ENCODE data around the gene LRP2BP.
A peak's percentile ranks its signal among the peaks of the same experiment; 100 is the strongest.

LRP2BP gene
- total RNA-seq: 0.08 to 0.56 (median 0.28) reads per million in 18 experiments

DNA sequence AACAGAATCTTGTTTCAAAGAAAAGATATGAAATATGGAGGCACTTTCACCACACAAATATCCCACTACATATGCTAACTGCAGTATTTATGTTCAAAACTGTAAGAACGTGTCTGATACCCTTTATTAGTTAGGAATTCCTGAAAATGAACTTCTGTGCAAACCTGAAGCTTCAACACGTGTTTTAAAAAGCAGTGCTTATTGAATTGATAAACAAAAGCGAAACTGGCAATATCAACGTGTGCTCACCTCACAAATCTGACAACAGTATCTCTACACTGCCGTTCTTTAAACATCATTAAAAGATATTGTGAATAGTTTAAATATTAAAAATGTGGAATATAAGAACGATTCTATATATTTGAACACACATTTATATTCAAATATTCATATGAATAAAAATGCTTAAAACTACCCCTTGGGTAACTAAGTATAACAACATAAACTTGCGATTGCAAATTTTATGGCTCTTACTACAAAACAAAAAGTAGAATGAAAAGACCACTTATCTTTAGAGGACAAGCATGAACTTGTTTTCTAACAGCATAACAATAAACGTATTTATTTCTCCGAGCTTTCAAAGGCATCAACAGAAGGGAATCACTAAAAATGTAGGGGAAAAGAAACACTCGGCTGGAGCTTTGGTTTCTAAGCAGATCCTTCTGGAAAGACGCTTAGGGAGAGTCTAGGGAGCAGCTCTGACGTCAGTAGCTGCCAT, at the start of gene LRP2BP:
Gene LRP2BP, minus strand, starts transcription at position 687 of the 718 bp plus-strand sequence. CDS start 17,738 bp downstream, outside the sequence.
- DNase-seq: no peak

DNA sequence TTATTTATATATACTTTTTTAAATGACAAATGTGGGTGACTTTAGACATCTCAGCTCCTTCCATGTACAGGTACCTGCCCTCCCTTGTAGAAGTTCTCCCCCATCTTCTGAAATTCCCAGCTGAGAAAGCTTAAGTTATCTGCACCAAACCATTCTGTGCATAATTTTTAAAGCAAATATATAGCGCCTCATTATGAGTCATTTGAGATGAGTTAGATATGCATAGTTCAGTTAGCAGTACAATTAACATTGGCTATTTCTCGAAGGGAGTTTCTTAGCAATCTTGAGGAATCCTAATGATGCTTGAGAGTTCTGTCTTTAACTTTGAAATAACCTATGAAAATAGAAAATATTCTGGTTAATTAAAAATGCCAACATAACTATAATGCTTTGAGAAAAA, 49.5 kb upstream of the LRP2BP start:
- no peak for DNase-seq

DNA sequence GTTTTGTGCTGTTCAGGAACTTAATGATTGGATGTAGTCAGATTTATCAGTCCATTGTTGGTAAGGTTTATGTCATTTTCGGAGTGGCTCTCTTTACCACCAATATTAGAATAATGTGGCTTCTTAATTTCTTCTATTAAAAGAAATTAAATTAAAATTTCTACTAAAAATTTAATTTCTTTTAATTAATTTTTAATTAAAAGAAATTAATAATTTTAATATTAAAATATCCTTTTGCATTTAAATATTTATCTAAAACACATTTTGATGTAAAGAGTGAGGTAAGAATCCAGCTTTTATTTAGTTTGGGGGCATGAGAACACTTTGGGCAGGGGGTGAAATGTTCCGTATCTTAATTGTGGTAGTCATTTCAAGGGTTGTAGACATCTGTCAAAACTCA, 45.8 kb upstream of the LRP2BP start:
- no peak for DNase-seq

DNA sequence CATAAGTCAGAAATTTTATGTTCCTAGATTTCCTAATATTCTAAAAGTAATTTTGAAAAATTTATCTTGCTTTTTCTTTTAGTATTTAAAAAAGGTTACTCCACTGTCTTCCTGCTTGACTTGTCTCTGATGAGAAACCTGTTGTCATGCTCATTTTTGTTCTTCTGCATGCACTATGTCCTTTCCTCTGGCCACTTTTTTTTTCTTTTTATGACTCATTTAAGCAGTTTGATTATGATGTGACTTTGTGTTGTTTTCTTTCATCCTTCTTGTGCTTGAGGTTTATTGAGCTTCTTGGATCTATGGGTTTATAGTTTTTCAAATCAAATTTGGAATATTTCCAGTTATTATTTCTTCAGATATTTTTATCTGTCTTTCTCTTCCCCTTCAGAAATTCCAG, 42.1 kb upstream of the LRP2BP start:
- DNase-seq: no peak

DNA sequence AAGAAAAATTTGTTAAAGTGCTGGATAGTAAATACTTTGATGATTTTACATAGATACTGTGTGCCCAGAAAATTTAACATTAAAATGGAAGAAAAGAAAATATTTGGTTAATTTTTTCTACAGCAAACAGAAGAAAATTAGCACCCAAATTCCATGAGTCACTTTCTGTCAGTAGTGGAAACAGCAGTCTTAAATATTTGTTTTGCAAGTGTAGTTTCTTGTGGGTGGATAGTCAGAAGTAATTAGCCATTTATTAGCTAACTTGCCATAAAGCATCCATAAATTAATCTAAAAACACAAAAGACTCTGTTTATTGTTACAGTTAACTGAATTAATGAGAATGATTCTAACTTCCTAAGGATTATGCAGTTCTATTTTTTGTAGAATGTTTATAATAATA, 39.7 kb upstream of the LRP2BP start:
- DNase-seq: no peak

DNA sequence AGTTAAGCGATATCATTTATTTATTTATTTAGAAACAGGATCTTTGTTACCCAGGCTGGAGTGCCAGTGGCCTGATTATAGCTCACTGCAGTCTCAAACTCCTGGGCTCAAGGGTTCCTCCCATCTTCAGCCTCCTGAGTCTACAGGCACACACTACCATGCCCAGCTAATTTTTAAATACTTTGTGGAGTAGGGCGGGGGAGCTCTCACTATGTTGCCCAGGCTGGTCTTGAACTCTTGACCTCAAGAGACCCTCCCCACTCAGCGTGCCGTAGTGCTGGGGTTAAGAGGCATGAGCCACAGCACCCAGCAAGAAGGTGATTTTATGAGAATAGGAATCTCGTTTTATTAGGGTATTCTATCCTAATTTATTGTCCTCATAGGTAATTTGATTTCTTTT, 33.9 kb upstream of the LRP2BP start:
- no peak for DNase-seq

GRCh38 chr4:185426960-185427688, 31.4 kb upstream of the LRP2BP start:
- no peak for DNase-seq

DNA sequence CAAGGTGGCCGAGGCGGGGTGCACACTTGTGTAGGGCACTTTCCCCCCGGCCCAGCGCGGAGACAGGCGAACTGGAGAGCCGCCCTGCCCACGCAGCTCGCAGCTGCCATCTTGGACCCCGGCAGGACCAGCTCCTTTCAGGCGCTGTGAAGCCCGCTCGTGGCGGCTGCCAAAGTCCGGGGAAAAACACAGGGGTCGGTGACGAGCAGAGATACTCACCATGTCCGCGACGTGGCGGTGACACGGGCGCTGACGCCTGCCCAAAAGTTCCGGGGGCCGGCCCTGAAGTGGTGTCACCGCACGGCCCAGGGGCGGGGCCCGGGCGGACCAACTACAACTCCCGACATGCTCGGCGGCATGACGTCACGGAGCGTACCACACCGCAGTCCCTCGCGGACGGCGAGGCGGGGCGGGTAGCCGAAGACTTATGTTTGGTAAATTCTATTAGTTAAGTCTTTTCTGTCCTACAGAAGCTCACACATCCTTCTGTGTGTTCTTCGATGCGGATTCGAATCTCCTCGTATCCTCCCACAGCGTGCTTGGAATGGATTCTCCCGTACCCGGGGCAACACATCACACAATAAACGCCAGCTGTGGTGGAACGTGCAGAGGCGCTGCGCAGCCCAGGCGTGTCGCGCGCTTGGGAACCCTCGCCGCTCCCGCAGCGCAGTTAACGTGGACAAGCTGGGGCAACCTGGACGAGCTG, 30.1 kb upstream of the LRP2BP start, which contains the start of gene UFSP2:
Gene UFSP2, minus strand, starts transcription at position 318 of the 706 bp plus-strand sequence. Its CDS starts 96 bp downstream, at position 222.
- peak; percentile 83 to 85 for DNase-seq

GRCh38 chr4:185424905-185425646, 29.4 kb upstream of the LRP2BP start:
- DNase-seq: no peak

- no peak for DNase-seq
Observed at GRCh38 chr4:185421366-185422124, 25.8 kb upstream of the LRP2BP start.

- no peak for DNase-seq
Observed at GRCh38 chr4:185416955-185417354, 21.2 kb upstream of the LRP2BP start.

DNA sequence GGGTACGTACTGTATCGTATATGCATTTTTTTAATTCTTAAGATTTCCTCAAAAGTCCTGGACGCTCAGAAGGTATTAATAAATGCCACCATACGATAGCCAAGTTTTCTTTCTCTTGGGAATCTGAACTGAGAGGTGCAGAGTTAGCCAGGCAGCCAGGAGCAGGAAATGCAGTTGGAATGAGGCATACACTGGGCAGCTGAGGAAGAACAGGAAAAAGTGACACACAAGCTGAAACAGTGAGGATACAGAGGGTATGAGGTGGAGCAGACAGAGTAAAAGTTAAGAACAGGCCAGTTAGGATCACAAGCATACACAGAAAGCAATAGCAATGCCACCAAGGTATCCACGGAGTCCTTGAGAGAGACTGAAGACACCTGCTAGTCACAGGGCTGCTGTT, 16.7 kb upstream of the LRP2BP start:
- DNase-seq: no peak

DNA sequence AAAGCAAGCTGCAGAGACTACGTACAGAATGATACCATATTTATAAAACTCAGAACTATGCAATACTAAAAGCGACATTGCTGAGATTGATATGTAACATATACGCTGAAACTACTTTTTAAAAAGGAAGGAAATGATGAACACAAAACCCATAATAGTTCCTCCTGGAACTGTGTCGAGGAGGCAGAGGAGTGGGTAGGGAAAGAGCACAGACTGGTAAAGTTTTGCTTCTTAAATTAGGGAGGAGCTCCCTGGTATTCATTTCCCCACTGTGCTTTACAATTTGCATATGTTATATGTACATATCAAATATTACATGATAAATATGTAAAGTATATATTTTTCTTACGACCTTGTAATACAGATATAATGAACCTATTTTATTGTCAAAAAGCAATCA, 16.1 kb upstream of the LRP2BP start:
- peak; percentile 59 to 73 for DNase-seq

DNA sequence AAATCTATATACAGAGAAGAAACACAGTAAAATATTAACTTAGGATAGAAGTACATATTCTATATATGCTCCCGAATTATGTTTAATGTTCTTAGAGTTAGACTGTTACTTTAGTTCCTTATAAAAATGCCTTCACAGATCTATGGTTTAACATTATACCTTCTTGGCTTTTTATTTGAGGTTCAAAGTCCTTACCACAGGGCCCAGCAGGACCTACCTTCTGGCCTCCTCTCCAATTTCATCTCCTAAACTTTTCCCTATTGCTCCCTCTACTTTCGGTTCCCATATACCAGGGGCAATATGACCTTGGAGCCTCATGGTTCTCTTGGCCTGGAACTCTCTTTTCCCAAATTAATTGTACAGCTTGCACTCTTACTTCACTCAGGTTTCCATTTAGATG, 12.7 kb upstream of the LRP2BP start:
- no peak for DNase-seq

GRCh38 chr4:185405296-185405999, 9.7 kb upstream of the LRP2BP start:
- peak; percentile 64 to 66 for DNase-seq

DNA sequence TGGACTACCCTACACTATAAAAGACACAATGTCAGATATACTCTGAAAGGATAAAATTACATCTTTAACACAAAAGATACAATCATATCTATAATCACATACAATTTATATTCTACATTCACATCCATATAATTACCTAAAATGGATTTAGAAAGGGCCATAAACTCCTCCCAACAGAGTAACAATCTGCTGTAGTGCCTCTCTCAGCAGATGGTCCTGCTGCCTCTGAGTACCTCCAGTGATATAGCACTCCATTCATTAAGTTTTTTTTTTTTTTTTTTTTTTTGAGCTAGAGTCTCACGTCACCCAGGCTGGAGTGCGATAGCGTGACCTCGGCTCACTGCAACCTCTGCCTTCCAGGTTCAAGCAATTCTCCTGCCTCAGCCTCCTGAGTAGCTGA, 8.3 kb upstream of the LRP2BP start:
- no peak for DNase-seq

- DNase-seq: no peak
Observed at GRCh38 chr4:185399466-185399865, 3.7 kb upstream of the LRP2BP start.

DNA sequence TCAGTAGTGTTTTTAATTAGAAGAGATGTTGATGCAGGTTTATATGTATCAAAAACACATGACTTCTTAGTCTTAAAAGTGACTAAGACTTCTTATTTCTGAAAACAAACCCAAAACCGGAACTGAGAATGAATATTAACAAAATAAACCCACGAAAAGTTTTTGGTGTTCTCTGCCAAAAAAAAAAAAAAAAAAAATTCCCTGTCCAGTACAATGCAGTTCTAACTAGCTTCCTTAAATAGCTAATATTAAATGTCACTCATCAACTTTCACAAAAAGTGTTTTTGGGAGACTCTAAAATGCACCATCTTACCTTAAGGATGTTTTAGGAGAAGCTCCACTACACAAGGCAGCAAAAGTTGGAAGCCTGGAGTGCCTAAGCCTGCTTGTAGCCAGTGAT, 2.9 kb upstream of the LRP2BP start:
- DNase-seq: peak; percentile 13 to 51

- DNase-seq: peak in 1 of 2 donors; percentile 3
Observed at GRCh38 chr4:185396724-185397385, 1.1 kb upstream of the LRP2BP start, which contains the start of gene ANKRD37. ANKRD37 (plus strand) TSS chr4:185396841; CDS start chr4:185396924, 83 bp downstream.

GRCh38 chr4:185395956-185396723, 416 bp upstream of the LRP2BP start:
- peak; percentile 97 for DNase-seq

All from inflammatory macrophage (primary cell).